Calu3 (cell line): Measurements from ENCODE around the gene SPSB1. TPM values are rescaled to one million over a fixed set of nuclear protein-coding genes. Genes with fewer than 3 reads are reported as not detected.

Experiments used
- BruUV-seq: library from RNA; stranded (reverse); fragments of 400-500 nt; replicated peaks from 2 replicates; lab custom pipeline; 2021; lab: Mats Ljungman, UMichigan
- CTCF ChIA-PET: fragments of 300-600 bp; sonication (Branson Sonifier 250); formaldehyde crosslinking; loops from one replicate; lab custom pipeline; 2022; ENCODE audit warnings: antibody characterized with exemption; lab: Charles Lee
- DNase-seq: peaks from one replicate; pipeline ENCODE4 v3.0.0; 2022
- H3K27ac Mint-ChIP-seq: one replicate; pipeline ENCODE4 v1.8.0; 2022; ENCODE audit warnings: mixed read lengths; ENCODE audit not compliant: unreplicated experiment
- H3K27me3 Mint-ChIP-seq: one replicate; pipeline ENCODE4 v1.8.0; 2022; ENCODE audit warnings: mixed read lengths; ENCODE audit not compliant: unreplicated experiment
- H3K36me3 Mint-ChIP-seq: one replicate; pipeline ENCODE4 v1.8.0; 2022; ENCODE audit warnings: mild to moderate bottlenecking, moderate library complexity, mixed read lengths; ENCODE audit not compliant: insufficient read depth, unreplicated experiment
- H3K4me1 Mint-ChIP-seq: one replicate; pipeline ENCODE4 v1.8.0; 2022; ENCODE audit warnings: mild to moderate bottlenecking, low read depth, mixed read lengths; ENCODE audit not compliant: unreplicated experiment
- H3K4me3 Mint-ChIP-seq: one replicate; pipeline ENCODE4 v1.8.0; 2022; ENCODE audit warnings: mild to moderate bottlenecking, low read depth, moderate library complexity, mixed read lengths; ENCODE audit not compliant: unreplicated experiment
- H3K9me3 Mint-ChIP-seq: one replicate; pipeline ENCODE4 v1.8.0; 2022; ENCODE audit warnings: low read depth, mixed read lengths; ENCODE audit not compliant: unreplicated experiment
- intact Hi-C: fragments of 100-400 bp; cut with micrococcal nuclease; formaldehyde crosslinking; loops from one replicate; pipeline ENCODE4 v1.10.0; 2022; ENCODE audit not compliant: unreplicated experiment
- total RNA-seq: library from RNA; stranded (reverse); gene quantifications from 2 replicates; pipeline ENCODE4 v1.2.3, GENCODE V29; 2022
- TF ChIP-seq, protein P1 (sequence below): fragments of 200-600 bp; IDR thresholded peaks from one replicate; pipeline ENCODE4 v1.8.0; 2022; ENCODE audit warnings: antibody characterized with exemption; ENCODE audit not compliant: unreplicated experiment

The SPSB1 gene
- total RNA-seq, 1 experiment from 2014 or later = 4.9 TPM

DNA sequence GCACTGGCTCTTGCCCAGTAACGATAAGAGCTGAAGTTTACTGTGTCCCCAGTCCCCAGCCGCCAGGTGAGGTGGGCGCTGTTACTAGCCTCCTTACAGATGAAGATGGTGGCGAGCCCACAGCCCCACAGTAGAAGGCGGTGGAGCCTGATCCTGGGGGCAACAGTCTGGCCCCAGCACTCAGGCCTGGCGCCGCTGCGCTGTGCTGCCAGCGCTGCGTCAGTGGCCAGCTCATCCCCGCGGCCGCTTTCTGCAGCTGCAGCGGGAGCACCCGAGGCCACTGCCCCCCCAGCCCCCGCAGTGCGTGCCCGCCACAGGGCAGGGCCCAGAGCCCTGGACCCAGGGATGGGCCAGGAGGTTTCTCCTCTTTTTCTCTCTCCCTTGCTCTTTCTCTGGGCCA lies 44.8 kb upstream of the SPSB1 start:
- CTCF ChIA-PET = no interaction called here
- H3K27me3 Mint-ChIP-seq = no peaks in the 10 kb centered on the region

DNA sequence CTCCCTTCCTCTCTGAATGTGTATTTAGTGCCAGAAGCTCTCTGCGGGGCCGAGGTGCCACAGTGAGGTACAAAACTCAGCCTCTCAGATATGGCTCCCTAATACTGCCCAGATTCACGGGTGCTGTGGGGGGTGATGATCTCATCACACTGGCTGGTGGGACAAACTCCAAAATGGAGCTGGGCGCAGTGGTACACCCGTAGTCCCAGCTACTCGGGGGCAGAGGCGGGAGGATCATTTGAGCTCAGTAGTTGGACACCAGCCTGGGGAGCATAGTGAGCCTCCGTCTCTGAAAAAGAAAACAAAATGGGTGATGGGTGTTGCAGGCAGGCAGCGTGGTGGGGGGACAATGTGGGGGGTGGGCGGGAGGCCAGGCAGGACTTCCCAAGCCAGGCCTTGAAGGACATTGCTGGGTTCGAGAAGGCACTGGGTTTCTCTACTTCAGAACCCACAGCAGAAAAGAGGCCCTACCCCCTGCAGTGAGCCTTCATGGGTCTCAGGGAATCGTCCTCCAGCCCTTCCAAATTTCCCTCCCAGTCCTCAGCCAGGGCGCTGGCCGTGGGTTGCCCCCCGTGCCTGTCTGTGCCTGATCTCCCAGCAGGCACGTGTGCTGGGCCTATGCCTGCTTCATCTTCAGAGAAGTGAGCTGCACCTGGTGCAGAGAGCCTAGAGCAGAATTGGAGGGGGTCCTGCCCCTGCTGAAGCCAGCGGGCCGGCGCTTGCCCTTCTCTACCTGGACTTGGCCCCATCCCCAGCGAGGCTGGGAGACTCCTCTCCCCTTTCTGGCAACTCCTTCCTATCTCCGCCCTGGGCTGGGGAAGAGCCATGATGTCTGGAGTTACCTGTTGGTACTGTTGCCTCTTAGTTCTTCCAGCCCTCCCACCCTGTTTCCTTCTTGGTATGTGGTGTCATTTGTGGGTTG lies 44.1 kb upstream of the SPSB1 start:
- CTCF ChIA-PET = no interaction called here
- TF ChIP-seq, protein P1, sequence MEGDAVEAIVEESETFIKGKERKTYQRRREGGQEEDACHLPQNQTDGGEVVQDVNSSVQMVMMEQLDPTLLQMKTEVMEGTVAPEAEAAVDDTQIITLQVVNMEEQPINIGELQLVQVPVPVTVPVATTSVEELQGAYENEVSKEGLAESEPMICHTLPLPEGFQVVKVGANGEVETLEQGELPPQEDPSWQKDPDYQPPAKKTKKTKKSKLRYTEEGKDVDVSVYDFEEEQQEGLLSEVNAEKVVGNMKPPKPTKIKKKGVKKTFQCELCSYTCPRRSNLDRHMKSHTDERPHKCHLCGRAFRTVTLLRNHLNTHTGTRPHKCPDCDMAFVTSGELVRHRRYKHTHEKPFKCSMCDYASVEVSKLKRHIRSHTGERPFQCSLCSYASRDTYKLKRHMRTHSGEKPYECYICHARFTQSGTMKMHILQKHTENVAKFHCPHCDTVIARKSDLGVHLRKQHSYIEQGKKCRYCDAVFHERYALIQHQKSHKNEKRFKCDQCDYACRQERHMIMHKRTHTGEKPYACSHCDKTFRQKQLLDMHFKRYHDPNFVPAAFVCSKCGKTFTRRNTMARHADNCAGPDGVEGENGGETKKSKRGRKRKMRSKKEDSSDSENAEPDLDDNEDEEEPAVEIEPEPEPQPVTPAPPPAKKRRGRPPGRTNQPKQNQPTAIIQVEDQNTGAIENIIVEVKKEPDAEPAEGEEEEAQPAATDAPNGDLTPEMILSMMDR = no peak
- Mint-ChIP-seq H3K9me3 (no peaks in the 10 kb centered on the region), H3K27me3 (no peaks in the 10 kb centered on the region), H3K4me3 (no peak overlapping the region), H3K27ac (no peak overlapping the region), H3K36me3 (peaks cover 10% of the 10 kb centered on the region), H3K4me1 (no peaks in the 10 kb centered on the region)
- DNase-seq = no peak
- intact Hi-C loops = no loop called here
- no TSS peak for BruUV-seq

More for the DNA sequence above, 44.8 kb upstream of the SPSB1 start:
- Mint-ChIP-seq H3K9me3 (no peaks in the 10 kb centered on the region), H3K4me1 (no peaks in the 10 kb centered on the region), H3K27ac (no peak overlapping the region), H3K36me3 (peaks cover 10% of the 10 kb centered on the region), H3K4me3 (no peak overlapping the region)
- TF ChIP-seq, protein P1 = no peak
- no TSS peak for BruUV-seq
- intact Hi-C loops = no loop called here
- no peak for DNase-seq

DNA sequence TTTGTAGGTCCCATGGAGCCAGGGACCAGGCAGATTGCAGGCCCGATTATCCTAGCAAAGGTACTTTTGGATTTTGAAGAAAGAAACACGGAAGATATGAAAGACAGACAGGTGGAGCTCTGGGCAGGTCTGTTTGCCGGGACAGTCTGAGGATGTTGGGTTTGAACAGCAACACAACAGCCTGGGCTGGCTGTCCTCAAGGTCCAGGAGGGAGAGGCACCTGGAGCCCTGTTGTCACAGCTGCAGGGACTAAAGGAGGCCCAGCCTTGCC lies 43.5 kb upstream of the SPSB1 start:
- H3K27me3 Mint-ChIP-seq = no peaks in the 10 kb centered on the region
- no TSS peak for BruUV-seq
- peaks cover 10% of the 10 kb centered on the region for H3K36me3 Mint-ChIP-seq
- no peaks in the 10 kb centered on the region for H3K4me1 Mint-ChIP-seq
- intact Hi-C loops = no loop called here
- no peak overlapping the region for H3K27ac Mint-ChIP-seq
- DNase-seq = no peak
- no peaks in the 10 kb centered on the region for H3K9me3 Mint-ChIP-seq
- TF ChIP-seq, protein P1 = no peak
- CTCF ChIA-PET = interaction anchor here (0.6 kb wide), 1 partner anchor 238 kb away, joined by 5 read pairs; no protein-coding TSS in a partner anchor
- H3K4me3 Mint-ChIP-seq = no peak overlapping the region

DNA sequence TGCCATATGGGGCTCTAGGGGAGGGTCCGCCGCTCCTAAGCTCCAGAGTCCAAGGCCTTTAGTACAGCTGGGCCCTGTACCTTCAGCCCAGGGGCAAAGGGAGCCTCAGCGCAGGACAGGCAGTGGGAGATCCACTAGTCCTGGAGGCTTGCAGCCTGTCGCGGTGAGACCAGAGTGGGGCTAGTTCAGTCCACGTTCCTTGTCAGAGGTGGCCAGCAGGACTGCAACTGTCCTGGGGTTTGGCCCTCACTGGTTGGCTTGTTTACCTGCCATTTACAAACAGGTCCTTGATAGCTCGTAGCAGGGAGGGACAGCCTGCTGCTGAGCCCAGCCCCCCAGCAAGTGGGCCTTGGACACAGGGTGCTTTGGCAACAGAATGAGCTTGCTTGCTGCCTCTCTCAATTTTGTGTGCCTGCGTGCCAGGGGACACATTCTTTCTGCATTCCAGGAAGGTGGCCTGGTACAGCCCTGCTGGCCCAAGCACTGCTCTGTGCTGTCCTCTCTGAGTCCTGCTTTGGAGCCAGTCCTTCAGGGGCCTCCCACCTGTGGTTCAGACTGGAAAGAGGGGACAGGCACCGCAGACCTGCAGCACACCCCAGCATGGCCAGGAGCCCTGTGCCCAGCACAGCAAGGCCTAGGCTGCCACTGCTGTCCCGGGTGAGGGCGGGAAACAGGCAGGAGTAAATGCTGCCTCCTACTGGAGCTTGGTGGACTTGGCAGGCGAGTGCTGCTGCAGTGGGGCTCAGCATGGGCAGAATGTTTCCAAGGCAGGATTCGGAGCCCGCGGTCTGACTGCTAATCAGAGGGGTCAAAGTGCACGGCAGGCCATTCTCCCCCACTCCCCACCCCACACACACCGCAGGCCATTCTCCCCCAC lies 42.9 kb upstream of the SPSB1 start:
- H3K36me3 Mint-ChIP-seq = peaks cover 10% of the 10 kb centered on the region
- H3K27ac Mint-ChIP-seq = no peak overlapping the region
- no peaks in the 10 kb centered on the region for H3K4me1 Mint-ChIP-seq
- intact Hi-C loops = no loop called here
- H3K9me3 Mint-ChIP-seq = no peaks in the 10 kb centered on the region
- peak; percentile 12 for DNase-seq
- BruUV-seq = no TSS peak
- no peaks in the 10 kb centered on the region for H3K27me3 Mint-ChIP-seq
- CTCF ChIA-PET = interaction anchor here (0.6 kb wide), 2 partner anchors 238 to 291 kb away, joined by 3 to 5 read pairs; no protein-coding TSS in a partner anchor
- H3K4me3 Mint-ChIP-seq = no peak overlapping the region
- TF ChIP-seq, protein P1 = peak; percentile 17
